Ectodermal cell (in vitro differentiated cells): Measurements from ENCODE around the gene CA4.
"Not testable (repeated sequence)": the region's sequence is repeated elsewhere in the genome, so short reads cannot be mapped to it uniquely, and the experiment has no call there.

Experiments used
- H3K27ac ChIP-seq: 2 replicates; pipeline ENCODE4 v1.7.0; 2013; ENCODE audit warnings: mild to moderate bottlenecking, low read depth, low read length; ENCODE audit not compliant: insufficient read depth, poor library complexity, severe bottlenecking
- H3K27me3 ChIP-seq: 2 replicates; pipeline ENCODE4 v1.7.0; 2013; ENCODE audit warnings: mild to moderate bottlenecking, low read length; ENCODE audit not compliant: insufficient read depth, control insufficient read depth, poor library complexity, severe bottlenecking
- H3K36me3 ChIP-seq: one replicate; pipeline ENCODE4 v1.7.0; 2013; ENCODE audit warnings: low read length; ENCODE audit not compliant: control insufficient read depth, insufficient read depth
- H3K4me1 ChIP-seq: one replicate; pipeline ENCODE4 v1.7.0; 2013; ENCODE audit warnings: low read length; ENCODE audit not compliant: control insufficient read depth, insufficient read depth
- H3K4me3 ChIP-seq: 2 replicates; pipeline ENCODE4 v1.7.0; 2013; ENCODE audit warnings: low read depth, low read length, control low read depth; ENCODE audit not compliant: insufficient read depth
- H3K9me3 ChIP-seq: 2 replicates; pipeline ENCODE4 v1.7.0; 2013; ENCODE audit warnings: mild to moderate bottlenecking, low read length, moderate library complexity; ENCODE audit not compliant: control insufficient read depth
- WGBS, 2 experiments: methylation state at CpG; one replicate each; pipeline ENCODE4 v1.1.7; 2013; ENCODE audit warnings: missing lambda C conversion rate in 2 of 2; 5-methylcytosine and 5-hydroxymethylcytosine counted together

Gene CA4

DNA sequence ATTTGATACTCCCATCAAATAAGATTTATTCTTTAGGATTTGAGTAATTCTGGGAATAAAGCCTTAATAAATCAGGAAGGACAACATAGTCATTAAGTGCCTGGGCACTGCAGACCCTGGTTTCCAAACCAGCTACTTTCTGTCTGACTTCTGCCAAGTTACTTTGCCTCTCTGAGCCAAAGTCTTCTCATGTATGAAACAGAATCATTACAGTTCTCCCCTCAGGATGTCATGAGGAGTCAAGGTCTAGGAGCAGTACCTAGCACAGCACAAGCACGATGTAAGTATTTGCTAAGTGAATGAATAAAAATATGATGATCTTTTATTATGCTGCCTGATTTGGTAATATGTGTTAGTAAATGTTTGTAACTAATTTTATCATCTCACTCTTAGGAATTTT is 40.6 kb upstream of the CA4 start:
- Histone ChIP-seq H3K4me3 (no peak overlapping the region), H3K27me3 (no peaks in the 10 kb centered on the region), H3K36me3 (no peaks in the 10 kb centered on the region), H3K27ac (no peak overlapping the region), H3K4me1 (no peaks in the 10 kb centered on the region), H3K9me3 (no peaks in the 10 kb centered on the region)
- WGBS, 2 experiments = 88 to 100% methylated on average over 1 of the region's 1 CpG

DNA sequence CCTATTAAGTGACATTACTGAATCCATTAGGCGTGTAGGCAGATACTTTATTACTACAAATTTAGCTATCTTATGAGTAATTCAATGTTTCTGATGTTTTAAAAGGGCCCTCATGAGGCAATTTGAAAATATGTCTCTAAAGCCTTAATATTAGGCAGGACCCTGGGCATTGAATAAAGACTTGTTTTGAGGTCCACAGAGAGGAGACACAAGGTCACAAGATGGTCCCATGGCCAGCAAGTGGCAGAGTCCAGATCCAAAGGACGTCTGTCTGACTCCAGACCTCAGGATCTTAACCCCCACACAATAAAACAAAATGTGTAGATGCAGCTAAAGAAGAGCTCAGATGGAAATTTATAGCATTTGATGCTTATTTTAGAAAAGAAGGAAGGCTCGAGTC is 39.2 kb upstream of the CA4 start:
- H3K27ac ChIP-seq = no peak overlapping the region
- H3K27me3 ChIP-seq = no peaks in the 10 kb centered on the region
- no peaks in the 10 kb centered on the region for H3K4me1 ChIP-seq
- H3K4me3 ChIP-seq = no peak overlapping the region
- H3K36me3 ChIP-seq = no peaks in the 10 kb centered on the region
- 25 to 29% methylated on average over 1 of the region's 3 CpGs for whole genome bisulfite sequencing, 2 experiments
- no peaks in the 10 kb centered on the region for H3K9me3 ChIP-seq

- H3K9me3 ChIP-seq, H3K27ac ChIP-seq, H3K4me1 ChIP-seq, H3K36me3 ChIP-seq, H3K4me3 ChIP-seq, H3K27me3 ChIP-seq: not testable (repeated sequence)
- no CpG with 5 or more reads among the region's 5 CpGs for WGBS, 2 experiments
Measured at GRCh38 chr17:60111661-60112060, 38.1 kb upstream of the CA4 start.

DNA sequence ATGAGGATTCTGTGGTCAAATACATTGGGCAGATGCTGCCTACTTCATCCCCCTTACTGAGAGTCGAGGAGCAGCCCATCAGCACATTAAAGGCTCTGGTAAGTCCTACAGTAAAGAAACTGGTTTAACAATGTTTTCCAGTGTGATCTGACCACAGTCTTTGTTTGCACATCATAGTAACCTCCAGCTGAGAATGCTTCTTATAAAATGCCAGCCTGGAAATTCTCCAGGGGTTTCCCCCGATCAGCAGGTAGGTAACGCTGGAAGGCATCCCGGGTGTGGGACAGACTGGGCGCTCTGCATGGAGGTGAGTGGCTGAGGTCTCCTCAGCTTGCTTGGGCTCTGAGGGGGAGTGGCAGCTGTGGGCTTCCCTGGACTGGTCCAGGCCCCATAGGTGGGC is 34.4 kb upstream of the CA4 start:
- no CpG with 5 or more reads among the region's 5 CpGs for WGBS, 2 experiments
- not testable (repeated sequence) for H3K4me3 ChIP-seq, H3K27me3 ChIP-seq, H3K27ac ChIP-seq, H3K9me3 ChIP-seq, H3K4me1 ChIP-seq, H3K36me3 ChIP-seq

DNA sequence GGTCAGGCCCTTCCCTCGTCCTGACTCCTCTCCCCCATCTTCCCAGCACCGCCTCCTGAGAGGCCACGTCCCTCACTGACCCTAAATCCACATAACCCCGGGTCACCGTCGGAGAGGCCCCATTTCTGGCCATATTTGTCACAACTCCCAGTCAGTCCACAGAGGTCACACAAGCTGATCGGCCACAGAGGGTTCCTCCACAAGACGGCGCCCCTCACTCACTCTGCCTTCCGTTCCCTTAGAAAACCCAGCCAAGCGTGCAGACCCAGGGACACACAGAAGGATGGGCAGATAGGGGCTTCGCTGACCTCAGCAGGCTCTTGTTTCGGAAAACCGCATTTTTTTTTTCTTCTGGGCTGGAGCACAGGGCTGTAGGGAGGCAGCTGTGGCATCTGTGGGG is 33.6 kb upstream of the CA4 start:
- not testable (repeated sequence) for H3K4me3 ChIP-seq, H3K27ac ChIP-seq, H3K36me3 ChIP-seq, H3K9me3 ChIP-seq, H3K4me1 ChIP-seq, H3K27me3 ChIP-seq
- WGBS, 2 experiments = no CpG with 5 or more reads among the region's 14 CpGs

- no CpG with 5 or more reads among the region's 15 CpGs for WGBS, 2 experiments
- H3K4me3 ChIP-seq, H3K4me1 ChIP-seq, H3K27ac ChIP-seq, H3K27me3 ChIP-seq, H3K36me3 ChIP-seq, H3K9me3 ChIP-seq: not testable (repeated sequence)
Measured at GRCh38 chr17:60119162-60119561, 30.6 kb upstream of the CA4 start.

- H3K27me3 ChIP-seq, H3K36me3 ChIP-seq, H3K4me1 ChIP-seq, H3K9me3 ChIP-seq, H3K4me3 ChIP-seq, H3K27ac ChIP-seq: not testable (repeated sequence)
- no CpG with 5 or more reads among the region's 114 CpGs for WGBS, 2 experiments
Measured at GRCh38 chr17:60119807-60120748, 29.7 kb upstream of the CA4 start.

DNA sequence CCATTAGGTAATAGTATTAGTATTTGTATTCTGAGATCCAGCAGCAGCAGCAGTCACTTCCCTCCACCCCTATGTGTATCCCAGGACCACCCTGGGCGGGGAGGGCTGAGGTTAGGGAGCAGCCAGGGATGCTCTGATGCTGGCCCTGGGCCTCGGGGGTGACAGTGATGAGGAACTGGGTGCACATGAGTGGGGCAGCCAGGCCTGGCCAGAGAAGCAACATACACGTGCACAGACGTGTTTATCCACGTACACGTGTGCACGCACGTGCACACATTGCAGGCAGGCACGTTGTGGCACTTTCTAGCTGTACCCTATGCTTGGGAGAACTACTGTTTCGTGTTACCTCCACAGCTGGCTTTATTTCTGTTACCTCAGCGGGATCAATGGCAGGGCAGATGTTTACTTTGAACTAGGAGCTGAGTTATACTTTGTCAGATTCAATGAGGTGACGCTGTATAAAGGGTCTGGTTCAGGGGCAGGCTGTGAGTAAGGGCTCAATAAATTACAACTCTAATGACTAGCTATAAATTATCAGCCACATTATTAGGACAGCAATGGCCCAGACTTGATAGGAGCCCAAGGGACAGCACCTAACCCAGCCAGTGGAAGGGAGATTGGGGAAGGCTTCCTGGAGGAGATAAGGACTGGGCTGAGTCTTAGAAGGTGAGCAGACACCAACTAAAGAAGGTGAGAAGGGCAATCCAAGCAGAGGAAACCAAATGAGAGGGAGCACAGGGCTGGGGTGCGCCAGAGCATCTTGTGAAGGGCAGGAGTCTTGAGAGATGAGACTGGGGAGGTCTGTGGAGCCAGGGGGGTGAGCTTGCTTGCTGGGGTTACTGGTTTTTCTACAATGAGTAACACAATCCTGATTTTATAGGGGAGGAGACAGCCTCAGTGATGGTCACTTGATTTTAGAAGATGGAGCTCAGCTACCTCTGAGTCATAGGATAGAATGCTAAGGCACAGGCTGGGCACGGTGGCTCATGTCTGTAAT is 22.4 kb upstream of the CA4 start:
- no peaks in the 10 kb centered on the region for H3K9me3 ChIP-seq
- 86 to 87% methylated on average over 14 of the region's 14 CpGs for WGBS, 2 experiments
- H3K36me3 ChIP-seq = no peaks in the 10 kb centered on the region
- H3K27me3 ChIP-seq = no peaks in the 10 kb centered on the region
- H3K4me3 ChIP-seq = no peak overlapping the region
- no peak overlapping the region for H3K27ac ChIP-seq
- H3K4me1 ChIP-seq = no peaks in the 10 kb centered on the region

GRCh38 chr17:60128171-60128859 is 21.5 kb upstream of the CA4 start:
- 82 to 83% methylated on average over 8 of the region's 8 CpGs for WGBS, 2 experiments
- Histone ChIP-seq H3K27me3 (no peaks in the 10 kb centered on the region), H3K4me1 (no peaks in the 10 kb centered on the region)

GRCh38 chr17:60129164-60129563 is 20.6 kb upstream of the CA4 start:
- no peak overlapping the region for H3K27ac ChIP-seq
- H3K9me3 ChIP-seq = no peaks in the 10 kb centered on the region
- H3K4me3 ChIP-seq = no peak overlapping the region
- no peaks in the 10 kb centered on the region for H3K4me1 ChIP-seq
- H3K27me3 ChIP-seq = no peaks in the 10 kb centered on the region
- no peaks in the 10 kb centered on the region for H3K36me3 ChIP-seq
- 88 to 90% methylated on average over 4 of the region's 4 CpGs for WGBS, 2 experiments

More at GRCh38 chr17:60128171-60128859, 21.5 kb upstream of the CA4 start:
- Histone ChIP-seq H3K36me3 (no peaks in the 10 kb centered on the region), H3K9me3 (no peaks in the 10 kb centered on the region), H3K4me3 (no peak overlapping the region), H3K27ac (no peak overlapping the region)
